GM21825 (cell line): ENCODE data around the gene LAMA5.

Source experiments
- ATAC-seq: cut with Tn5 transposase; IDR thresholded peaks from one replicate; pipeline ENCODE4 v1.9.1; 2021; ENCODE audit warnings: mild to moderate bottlenecking, moderate library complexity; ENCODE audit not compliant: unreplicated experiment

LAMA5 gene

DNA sequence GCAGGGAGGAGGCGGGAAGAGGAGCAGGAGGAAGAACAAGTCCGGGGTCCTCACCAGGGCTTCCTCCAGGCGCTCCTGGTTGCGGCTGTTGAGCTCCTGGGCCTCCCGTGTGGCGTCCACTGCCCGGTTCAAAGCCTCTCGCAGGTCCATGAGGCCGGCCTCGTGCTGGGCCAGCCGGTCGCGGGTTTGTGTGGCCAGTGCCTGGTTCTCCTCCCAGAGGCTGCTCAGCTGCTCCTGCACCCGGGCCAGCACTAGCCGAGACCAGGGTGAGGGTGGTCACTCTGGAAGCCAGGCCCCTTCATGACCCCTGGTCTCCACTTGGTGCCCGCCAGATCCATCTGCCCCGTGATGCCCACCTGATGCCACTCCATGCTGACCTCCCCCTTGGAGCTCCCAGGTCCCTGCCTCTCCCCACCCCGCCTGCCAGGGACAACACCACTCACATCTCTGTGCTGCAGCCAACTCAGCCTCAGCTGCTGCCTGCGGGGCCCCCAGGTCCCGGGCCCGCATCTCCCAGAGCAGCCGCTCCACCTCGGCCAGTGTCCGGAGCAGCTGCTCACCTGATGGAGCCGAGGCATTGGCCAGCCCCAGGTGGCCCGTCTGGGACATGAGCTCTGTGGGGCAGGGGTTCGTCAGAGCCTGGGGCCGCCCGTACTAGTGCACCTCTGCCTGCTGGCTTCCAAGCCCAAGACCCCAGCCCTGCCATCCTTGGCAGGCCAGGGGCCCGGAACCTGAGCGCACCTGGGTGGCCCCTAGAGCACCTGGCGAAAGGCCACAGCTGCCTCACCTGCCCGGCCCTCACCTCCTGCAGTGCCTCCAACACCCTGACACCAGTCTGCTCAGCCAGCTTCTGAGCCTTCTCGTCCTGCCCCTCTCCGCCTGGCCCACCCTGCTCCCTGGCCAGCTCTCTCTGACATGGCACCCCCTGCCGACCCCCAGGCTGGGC is 48.4 kb downstream of the LAMA5 start:
- ATAC-seq, result no peak

DNA sequence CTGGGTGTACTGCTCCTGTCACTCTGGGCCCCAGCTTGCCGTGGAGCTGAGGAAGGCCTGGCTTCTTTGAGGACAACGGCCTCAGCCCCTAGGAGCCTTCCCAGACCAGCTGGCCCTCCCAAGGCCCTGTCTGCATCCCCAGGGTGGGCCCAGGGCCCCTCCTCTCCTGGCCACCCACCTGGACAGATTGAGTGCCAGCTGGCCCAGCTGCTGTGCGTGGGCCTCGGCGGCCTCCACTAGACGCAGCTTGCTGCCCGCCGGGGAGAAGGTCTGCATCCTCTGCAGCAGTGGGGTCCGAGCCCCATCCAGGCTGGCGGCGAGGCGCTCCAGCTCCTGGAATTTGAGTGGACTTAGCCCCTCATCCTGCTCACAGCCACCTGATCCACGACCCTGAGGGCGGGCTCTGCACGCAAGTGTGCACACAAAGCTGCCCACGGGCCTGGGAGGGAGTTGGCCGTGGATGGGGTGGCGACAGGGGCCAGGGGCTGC is 49.9 kb downstream of the LAMA5 start:
- no peak for ATAC-seq

DNA sequence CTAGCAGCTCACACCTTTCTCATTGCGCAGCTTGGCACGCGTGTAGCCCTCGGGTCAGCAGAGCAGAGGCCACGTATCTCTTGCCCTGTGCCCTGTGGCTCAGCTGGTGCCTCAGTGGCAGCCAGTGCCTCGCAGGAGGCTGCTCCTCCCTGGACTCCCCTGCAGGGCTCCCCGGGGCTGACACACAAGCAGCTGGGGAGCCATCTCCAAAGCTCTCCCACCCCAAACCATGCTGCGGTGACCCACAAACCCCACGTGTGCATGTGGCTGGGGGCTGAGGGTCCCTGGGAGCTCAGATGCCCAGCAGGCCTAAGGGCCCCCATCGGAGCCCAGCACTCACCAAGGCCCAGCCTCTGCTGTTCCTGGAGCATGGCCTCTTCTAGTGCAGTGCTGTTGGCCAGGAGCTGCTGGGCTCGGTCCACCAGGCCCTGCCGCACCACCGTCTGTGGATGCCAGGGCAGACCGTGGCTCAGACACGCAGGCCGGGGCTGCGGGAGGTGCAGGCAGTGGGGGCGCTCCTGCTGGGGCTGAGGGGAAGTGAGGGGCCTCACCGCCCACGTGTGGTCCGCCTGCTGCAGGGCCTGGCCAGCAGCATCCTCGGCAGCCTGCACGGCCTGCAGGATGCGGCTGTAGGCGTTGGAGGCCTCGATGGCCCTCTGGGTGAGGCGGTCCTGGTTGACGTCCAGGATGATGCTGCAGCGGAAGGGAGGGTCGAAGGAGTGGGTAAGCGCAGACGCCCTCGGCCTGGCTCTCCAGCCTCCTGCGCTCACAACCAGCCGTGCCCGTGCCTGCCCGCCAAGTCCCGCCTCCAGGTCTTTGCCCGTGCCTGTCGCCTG is 50.6 kb downstream of the LAMA5 start:
- ATAC-seq, result no peak

DNA sequence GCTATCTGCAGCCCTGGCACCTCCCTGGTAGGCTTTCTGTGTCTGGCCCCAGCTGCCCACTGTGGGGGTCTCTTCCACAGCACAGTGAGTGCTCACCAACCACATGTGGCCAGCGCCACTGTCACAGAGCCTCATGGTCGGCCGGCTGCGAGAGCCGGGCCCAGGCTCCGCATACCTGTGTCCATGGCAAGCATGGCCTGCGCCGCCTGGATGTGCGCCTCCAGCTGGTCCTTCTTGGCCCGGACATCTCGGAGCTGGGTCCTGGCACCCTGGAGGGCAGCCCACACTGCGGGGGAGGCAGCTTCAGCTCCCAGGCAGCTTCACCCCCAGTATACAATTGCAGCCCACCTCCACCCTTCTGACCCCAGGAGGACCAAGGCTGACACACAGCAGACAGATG is 51.3 kb downstream of the LAMA5 start:
- no peak for ATAC-seq

DNA sequence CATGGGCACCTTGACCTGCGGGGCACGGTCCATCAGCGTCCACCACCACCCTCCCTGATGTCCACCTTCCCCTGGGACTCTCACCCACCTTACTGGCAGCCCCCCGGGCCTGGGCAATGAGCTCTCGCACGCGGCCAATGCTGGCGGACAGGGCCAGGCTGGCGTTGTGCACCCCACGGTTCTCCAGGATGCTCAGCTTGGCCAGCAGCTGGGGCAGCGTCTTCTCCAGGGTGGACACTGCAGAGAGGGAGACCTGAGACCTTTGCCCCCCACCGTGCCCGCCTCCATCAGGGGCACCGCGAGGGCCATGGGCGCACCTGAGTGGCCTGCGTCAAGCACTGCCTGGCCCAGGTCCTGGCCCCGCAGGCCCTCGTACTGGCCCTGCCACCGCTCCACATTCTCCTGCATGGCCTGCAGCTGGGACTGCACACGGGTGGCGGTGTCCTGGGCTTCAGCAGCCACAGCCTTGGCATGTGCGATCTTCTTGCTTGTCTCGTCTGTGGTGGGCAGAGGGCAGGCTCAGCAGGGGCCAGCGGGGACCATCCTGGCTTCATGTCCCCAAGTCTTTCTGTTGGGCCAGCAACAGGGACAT is 52.3 kb downstream of the LAMA5 start:
- ATAC-seq, result no peak

DNA sequence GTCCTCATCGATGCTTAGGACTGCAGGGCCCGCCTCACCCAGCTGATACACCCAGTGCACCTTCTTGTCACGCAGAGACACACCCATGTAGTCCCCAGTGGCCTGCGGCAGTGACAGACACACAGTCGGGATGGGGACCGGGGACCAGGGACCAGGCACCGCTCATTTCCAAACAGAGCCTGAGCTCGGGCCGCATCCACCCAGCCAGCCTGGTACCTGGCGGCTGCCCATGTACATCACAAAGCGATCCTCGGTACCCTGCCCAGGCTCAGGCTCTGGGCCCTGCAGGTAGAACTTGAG is 52.8 kb downstream of the LAMA5 start:
- ATAC-seq, result no peak

DNA sequence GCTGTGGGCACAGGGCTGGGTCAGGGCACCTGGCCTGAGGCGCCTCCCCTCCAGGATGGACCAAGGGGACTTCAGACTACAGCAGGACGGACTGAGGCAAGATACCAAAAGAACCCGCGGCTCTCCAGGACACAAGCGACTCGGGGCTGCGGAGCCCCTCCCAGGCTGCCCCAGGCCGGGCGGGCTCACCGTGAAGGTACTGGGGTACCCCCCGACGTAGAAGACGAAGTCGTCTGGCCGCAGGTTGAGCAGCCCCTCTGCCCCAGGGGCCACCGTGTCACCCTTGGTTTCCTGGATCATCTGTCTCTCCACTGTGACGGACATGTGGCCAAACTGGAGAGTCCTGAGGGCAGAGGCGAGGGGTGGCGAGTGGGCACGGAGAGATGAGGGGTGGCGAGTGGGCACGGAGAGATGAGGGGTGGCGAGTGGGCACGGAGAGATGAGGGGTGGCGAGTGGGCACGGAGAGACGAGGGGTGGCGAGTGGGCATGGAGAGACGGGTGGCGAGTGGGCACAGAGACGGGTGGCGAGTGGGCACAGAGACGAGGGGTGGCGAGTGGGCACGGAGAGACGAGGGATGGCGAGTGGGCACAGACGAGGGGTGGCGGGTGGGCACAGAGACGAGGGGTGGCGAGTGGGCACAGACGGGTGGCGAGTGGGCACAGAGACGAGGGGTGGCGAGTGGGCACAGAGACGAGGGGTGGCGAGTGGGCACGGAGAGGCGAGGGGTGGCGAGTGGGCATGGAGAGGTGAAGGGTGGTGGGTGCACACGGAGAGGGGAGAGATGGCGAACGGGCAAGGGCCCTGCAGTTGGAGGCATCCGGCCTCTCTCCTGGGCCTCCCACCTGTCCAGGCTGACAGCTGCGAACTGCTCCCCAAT is 53.4 kb downstream of the LAMA5 start:
- ATAC-seq, result no peak

DNA sequence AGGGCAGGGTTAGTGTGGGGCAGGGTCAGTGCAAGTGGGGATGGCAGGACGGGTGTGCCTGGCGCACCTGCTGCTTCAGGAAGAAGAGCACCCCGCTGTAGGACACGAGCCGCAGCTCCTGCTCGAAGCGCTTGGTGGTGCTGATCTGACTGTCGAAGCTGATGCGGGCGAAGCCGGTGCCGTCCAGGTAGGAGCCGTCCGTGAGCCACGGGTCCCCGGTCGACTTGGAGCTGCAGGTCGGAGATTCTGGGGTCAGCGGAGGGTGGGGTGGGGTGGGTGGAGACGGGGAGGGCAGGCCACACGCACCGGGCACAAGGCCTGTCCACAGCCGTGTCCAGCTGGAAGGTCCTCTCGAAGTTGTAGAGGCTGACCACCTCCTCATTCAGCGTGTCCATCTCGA is 54.1 kb downstream of the LAMA5 start:
- ATAC-seq, result no peak

DNA sequence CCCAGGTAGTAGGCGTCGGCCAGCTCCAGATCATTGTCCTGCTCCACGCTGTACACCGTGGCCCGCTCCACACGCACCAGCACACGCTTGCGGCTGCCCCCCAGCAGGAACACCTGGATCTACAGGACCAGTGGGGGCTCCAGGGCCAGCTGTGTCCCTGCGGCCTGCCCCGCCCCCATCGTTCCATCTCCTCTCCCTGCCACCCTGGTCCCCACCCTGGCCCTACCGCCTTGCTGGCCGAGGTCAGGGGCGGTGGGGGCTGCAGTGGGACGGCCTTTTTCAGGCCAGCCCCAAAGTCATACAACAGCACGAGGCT is 54.5 kb downstream of the LAMA5 start:
- no peak for ATAC-seq

DNA sequence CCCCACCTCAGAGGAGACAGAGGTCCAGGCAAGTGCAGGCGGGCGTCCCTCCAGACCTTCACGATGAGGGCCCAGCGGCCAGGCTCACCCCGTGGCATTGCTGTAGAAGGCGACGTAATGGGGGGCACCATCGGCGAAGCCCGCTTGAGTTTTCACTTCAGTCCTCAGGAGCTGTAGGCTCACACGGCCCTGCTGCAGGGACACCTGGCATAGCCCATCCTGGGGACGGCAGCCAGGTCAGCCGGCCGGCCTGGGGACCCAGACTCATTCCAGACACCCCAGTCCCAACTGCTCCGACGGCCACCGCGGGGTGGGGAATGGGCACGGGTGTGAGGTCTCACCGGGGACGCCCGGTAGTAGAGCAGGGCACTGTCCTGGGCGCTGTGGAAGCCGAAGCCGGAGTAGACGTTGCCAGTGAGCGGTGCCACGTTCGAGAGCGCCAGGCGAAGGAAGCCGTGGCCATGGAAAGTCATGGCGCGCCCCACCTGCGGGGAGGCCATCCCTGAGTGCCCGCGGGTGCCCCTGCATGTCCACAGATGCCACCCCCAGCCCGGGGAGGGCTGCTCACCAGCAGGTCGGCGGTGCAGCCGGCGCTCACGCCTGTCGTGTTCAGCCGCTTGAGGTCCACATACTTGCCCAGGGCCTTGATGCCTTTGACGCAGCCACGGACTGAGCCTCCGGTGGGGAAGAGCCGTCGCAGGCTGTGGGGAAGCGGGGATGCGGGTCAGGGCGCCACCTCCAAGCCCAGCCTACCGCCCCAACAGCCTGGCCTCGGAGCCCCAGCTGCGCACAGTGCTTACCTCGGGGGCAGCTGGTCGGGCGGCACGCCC is 55.1 kb downstream of the LAMA5 start:
- no peak for ATAC-seq

DNA sequence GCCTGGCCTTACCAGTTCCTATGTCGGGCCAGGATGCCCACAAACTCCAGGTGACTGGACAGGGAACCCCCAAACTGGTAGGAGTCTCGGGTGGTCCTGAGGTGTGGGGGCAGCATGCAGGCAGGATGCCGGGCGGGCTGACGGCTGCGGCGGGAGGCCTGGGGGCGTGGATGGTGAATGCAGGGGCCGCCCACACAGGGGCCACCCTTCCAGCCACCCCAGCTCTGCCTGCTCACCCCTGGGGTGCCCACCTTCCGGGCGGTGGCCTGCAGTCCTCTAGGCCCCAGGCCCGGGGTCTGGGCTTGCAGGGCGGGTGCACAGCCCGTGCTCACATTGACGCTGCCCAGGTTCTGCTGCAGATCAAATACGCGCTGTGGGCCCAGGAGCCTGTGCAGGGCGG is 56.0 kb downstream of the LAMA5 start:
- no peak for ATAC-seq

DNA sequence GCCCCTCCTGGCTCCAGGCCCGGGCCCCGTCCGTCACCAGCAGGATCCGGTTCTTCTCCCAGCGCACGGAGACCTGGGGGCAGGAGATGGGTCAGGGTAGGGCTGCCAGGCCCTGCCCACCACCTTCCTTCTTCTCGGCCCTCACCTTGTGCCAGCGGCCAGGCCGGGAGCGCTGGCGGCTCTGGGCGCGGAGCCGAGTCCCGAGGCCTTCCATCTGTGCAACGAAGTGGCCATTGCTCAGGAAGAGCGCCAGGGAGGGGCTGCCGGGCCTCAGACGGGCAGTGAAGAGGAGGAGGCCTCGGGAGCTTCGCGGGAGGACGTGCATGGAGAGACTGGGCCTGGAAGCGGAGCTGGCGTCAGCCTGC is 56.4 kb downstream of the LAMA5 start:
- no peak for ATAC-seq

DNA sequence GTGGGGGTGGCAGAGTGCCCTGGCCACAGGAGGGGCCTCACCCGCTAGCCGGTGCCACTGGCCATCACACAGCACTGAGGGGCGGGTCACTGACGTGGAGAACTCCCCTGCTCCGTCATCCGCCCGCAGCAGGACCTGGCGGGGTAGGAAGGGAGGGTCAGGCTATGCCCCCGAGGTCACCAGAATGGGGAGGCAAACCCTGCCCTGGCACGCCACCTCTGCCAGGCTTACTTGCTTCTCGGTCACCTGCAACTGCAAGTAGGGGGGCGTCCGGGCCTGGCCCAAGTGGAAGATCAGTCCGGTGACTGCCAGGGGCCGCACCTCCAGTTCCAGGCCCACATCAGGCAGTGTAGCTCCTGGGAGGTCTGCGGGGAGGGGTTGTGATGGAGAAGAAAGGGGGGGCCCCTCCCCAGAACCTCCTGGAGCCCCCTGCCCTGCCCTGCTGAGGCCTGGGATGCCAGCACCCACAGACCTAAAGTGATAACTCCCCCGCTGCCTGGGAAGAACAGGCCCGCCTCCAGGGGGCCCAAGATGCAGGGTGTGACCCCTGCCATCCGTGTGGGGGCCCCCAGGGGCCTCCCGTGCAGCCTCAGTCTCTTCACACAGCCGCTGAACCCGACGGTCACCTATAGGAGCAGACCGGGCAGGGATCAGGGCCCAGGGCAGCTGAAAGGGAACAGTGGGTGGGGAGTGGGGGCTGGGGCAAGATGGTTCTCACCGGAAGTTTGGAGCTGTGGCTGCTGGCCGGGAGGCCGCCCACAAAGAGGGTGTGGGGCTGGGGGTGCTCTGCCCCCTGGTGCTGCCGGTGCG is 57.0 kb downstream of the LAMA5 start:
- ATAC-seq, result no peak

DNA sequence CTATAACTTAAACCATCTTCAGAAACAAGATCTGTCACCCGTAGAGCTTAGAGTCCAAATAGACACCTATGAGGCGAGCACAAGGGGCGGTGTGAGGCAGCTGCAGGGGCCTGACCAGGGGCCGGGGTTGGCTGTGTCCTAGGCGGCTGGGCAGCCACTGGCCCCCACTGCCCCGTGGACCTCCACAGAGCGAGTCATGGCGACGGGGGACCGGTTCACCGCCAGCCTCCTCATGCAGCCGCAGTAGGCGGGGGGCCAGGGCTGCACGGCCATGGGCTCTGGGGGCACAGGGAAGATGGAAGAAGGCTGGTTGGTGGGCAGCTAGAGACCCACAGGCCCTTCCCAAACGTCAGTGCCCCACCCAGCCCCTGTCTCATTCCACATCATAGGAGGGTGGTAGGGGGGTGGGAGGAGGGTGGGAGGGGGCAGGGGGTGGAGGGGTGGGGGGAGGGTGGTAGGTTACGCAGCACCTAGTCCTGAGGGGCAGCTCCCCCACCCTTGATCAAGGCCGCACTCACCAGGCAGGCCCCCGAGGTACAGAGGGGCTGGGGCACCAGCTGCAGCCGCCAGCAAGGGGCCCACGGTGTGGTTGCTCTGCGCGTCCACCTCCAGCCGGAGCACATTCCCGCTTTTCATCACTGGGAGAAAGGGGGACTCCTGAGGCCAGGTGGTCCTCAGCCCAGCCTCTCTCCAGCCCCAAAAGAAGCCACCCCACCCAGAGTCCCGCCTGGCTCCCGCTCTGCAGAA is 57.7 kb downstream of the LAMA5 start:
- ATAC-seq, result no peak

DNA sequence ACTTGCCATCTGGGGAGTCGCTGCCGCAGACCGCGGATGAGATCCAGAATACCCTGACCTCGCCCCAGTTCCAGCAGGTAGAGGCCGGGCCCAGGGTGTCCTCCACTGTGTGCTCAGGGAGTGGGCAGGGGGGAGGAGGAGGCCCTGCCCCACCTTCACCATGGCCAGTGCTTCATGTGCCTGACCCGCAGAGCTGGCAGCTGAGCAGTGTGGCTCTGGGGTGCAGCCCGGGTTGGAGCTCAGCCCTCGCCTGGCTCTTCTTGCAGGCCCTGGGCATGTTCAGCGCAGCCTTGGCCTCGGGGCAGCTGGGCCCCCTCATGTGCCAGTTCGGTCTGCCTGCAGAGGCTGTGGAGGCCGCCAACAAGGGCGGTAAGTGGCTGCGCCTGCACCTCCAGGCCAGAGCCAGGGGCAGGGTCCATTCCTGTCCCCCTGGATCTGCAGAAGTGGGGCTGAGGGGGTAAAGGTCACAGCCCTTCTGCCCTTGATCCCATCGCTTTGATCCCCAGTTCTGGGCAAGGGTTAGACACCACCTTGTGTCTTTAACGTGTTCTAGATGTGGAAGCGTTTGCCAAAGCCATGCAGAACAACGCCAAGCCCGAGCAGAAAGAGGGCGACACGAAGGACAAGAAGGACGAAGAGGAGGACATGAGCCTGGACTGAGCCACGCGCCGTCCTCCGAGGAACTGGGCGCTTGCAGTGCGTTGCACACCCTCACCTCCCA is 58.9 kb downstream of the LAMA5 start:
- ATAC-seq, result no peak

DNA sequence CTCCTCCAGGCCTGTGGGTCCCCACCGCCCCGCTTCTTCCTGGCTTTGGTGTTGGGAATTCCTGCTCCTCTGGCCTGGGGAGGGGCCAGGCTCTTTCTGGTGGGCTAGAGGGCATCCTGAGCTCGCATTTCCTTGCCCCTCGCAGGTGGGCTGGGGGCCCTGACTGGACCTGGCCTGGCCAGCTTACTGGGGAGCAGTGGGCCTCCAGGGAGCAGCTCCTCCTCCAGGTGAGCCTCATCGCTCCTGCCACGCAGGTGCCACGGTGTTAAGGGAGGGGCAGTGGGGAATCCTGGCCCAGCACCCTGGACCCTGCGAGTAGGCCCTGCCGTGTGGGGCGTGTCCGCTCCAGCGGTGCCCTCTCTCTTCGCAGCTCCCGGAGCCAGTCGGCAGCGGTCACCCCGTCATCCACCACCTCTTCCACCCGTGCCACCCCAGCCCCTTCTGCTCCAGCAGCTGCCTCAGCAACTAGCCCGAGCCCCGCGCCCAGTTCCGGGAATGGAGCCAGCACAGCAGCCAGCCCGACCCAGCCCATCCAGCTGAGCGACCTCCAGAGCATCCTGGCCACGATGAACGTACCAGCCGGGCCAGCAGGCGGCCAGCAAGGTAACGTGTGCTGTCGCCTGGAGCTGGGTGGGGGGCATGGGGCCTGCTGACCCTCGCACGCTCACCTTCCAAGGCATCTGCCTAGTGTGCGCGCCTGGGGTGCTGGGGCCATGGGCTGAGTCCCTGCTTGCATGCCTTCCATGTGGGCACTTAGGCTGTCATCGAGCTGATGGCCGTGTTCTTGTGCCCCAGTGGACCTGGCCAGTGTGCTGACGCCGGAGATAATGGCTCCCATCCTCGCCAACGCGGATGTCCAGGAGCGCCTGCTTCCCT is 59.6 kb downstream of the LAMA5 start:
- ATAC-seq, result no peak
